IMR-90 (cell line): ENCODE measurements around the gene KIF1B.

Experiments
- CHD1 ChIP-seq: IDR thresholded peaks from 2 replicates; pipeline ENCODE4 v1.6.1; 2012; ENCODE audit warnings: low read depth, low read length, improper control_type of control experiment
- FOS ChIP-seq: fragments of 150-350 bp; IDR thresholded peaks from 2 replicates; pipeline ENCODE4 v1.6.1; 2016; ENCODE audit warnings: low read depth, low read length
- NFE2L2 ChIP-seq: fragments of 150-350 bp; IDR thresholded peaks from 2 replicates; pipeline ENCODE4 v1.6.1; 2016; ENCODE audit warnings: low read depth, mild to moderate bottlenecking, low read length
- POLR2A ChIP-seq: IDR thresholded peaks from 2 replicates; pipeline ENCODE4 v1.6.1; 2012; ENCODE audit warnings: mild to moderate bottlenecking, low read depth, low read length
- RAD21 ChIP-seq: IDR thresholded peaks from 2 replicates; pipeline ENCODE4 v1.6.1; 2012; ENCODE audit warnings: low read length, improper control_type of control experiment
- SMC3 ChIP-seq: fragments of 150-350 bp; IDR thresholded peaks from 2 replicates; pipeline ENCODE4 v1.6.1; 2016; ENCODE audit warnings: low read depth, mild to moderate bottlenecking, antibody characterized with exemption, low read length, moderate library complexity
- TF ChIP-seq, protein P1 (sequence below): conservative IDR thresholded peaks from 2 replicates; pipeline ENCODE4 v1.5.1; 2012; ENCODE audit warnings: mild to moderate bottlenecking, low read depth, low read length, improper control_type of control experiment

DNA sequence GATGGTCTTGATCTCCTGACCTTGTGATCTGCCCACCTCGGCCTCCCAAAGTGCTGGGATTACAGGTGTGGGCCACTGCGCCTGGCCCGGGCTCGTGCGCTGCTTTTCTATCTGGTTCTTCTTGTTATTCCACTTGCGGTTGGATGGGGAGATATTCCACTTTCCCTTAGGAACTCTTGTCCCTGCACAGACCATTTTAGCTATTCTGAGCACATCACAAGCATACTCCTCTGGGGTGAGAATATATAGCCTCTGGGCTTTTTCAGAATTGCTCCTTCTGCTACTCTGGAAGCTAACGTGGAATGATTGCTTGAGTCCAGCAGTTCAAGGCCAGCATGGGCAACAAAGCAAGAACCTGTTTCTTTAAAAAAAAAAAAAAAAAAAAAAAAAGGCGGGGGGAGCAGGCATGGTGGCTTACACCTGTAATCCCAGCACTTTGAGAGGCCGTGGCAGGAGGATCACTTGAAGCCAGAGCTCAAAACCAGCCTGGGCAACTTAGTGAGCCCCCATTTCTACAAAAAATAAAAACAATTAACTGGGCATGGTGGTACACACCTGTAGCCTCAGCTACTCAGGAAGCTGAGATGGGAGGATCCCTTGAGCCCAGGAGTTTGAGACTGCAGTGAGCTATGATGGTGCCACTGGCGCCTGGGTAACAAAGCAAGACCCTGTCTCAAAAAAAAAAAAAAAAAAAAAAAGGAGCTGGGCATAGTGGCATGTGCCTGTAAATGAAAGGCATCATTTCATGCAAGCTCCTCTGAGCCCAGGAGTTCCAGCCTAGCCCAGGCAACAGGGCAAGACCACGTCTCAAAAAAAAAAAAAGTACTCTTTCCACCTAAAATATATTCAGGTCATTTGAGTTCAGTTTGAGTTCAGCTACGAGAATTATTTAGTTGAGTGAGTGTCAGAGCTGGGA lies 176.6 kb downstream of the KIF1B start:
- TF ChIP-seq, protein P1, sequence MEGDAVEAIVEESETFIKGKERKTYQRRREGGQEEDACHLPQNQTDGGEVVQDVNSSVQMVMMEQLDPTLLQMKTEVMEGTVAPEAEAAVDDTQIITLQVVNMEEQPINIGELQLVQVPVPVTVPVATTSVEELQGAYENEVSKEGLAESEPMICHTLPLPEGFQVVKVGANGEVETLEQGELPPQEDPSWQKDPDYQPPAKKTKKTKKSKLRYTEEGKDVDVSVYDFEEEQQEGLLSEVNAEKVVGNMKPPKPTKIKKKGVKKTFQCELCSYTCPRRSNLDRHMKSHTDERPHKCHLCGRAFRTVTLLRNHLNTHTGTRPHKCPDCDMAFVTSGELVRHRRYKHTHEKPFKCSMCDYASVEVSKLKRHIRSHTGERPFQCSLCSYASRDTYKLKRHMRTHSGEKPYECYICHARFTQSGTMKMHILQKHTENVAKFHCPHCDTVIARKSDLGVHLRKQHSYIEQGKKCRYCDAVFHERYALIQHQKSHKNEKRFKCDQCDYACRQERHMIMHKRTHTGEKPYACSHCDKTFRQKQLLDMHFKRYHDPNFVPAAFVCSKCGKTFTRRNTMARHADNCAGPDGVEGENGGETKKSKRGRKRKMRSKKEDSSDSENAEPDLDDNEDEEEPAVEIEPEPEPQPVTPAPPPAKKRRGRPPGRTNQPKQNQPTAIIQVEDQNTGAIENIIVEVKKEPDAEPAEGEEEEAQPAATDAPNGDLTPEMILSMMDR: no peak
- no peak for TF ChIP-seq POLR2A
- TF ChIP-seq RAD21: no peak
- TF ChIP-seq NFE2L2: no peak
- no peak for TF ChIP-seq CHD1
- TF ChIP-seq FOS: no peak
- no peak for TF ChIP-seq SMC3
